ENCODE data around the gene TMEM129. TPM values are rescaled to one million over a fixed set of nuclear protein-coding genes. Genes with fewer than 3 reads are reported as not detected.

TMEM129 gene
- polyA plus RNA-seq, 1 experiment: 33.8 TPM

- CTCF ChIA-PET: interaction anchor here (0.6 to 11.5 kb wide), 12 partner anchors 9 to 372 kb away, joined by 3 to 167 read pairs (median 4); partner anchors contain the start of gene SLBP
- no peaks in the 10 kb centered on the region for H3K27me3 ChIP-seq (ENCODE audit: control insufficient read depth, insufficient read depth, low read length)
- H3K4me3 ChIP-seq (ENCODE audit: low read depth, low read length): no peak overlapping the region
- POLR2A ChIA-PET: no interaction called here
- TF ChIP-seq, protein P1, sequence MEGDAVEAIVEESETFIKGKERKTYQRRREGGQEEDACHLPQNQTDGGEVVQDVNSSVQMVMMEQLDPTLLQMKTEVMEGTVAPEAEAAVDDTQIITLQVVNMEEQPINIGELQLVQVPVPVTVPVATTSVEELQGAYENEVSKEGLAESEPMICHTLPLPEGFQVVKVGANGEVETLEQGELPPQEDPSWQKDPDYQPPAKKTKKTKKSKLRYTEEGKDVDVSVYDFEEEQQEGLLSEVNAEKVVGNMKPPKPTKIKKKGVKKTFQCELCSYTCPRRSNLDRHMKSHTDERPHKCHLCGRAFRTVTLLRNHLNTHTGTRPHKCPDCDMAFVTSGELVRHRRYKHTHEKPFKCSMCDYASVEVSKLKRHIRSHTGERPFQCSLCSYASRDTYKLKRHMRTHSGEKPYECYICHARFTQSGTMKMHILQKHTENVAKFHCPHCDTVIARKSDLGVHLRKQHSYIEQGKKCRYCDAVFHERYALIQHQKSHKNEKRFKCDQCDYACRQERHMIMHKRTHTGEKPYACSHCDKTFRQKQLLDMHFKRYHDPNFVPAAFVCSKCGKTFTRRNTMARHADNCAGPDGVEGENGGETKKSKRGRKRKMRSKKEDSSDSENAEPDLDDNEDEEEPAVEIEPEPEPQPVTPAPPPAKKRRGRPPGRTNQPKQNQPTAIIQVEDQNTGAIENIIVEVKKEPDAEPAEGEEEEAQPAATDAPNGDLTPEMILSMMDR (IDR thresholded peaks at IDR 0.05; ENCODE audit: insufficient read depth, low read depth, low read length): no peak
- H3K36me3 ChIP-seq (ENCODE audit: control insufficient read depth, insufficient read depth, low read length): peaks cover 9% of the 10 kb centered on the region
- no peak for DNase-seq (ENCODE audit: low read depth)
Measured at GRCh38 chr4:1727117-1728031, 6.3 kb upstream of the TMEM129 start.

DNA sequence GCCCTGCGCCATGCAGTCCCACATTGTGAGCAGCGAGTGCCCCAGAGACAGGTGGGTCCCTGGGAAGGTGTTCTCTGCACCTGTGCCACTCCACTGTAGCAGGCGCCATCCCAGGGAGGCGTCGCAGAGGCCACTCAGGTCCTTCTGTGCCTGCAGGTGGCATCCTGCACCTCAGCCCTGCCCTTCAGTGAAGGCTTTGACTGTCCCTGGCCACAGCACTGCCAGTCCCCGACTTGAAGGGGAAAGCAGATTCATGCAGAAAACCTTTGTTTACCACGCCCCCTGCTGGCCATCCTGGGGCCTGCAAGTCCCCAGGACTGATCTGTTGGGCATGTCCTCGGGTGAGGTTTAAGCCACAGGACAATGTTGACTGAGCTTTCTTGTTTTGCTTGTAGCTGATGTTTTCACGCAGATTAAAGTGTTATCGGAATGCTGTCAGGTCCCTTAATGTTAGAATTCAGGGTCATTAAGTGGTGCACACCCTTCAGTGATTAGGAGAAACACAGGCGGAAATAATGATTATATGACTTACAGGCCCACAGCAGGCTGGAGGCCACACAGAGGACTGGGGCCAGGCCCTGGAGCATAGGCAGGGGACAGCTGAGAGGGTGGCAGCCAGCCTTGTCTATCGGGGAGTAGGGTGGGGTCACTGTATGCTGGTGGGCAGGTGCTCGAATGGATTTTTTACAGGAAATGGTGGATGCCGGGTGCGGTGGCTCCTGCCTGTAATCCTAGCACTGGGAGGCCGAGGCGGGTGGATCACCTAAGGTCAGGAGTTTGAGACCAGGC lies 5.2 kb upstream of the TMEM129 start:
- H3K4me3 ChIP-seq (ENCODE audit: low read depth, low read length): no peak overlapping the region
- peaks cover 9% of the 10 kb centered on the region for H3K36me3 ChIP-seq (ENCODE audit: control insufficient read depth, insufficient read depth, low read length)
- H3K27me3 ChIP-seq (ENCODE audit: control insufficient read depth, insufficient read depth, low read length): no peaks in the 10 kb centered on the region
- TF ChIP-seq, protein P1 (IDR thresholded peaks at IDR 0.05; ENCODE audit: insufficient read depth, low read depth, low read length): peak; percentile 98
- DNase-seq (ENCODE audit: low read depth): no peak
- CTCF ChIA-PET: interaction anchor here (0.8 to 11.5 kb wide), 13 partner anchors 8 to 371 kb away, joined by 3 to 167 read pairs (median 5); partner anchors contain the start of gene SLBP
- POLR2A ChIA-PET: no interaction called here

GRCh38 chr4:1725521-1725920 lies 4.4 kb upstream of the TMEM129 start:
- no peak for DNase-seq (ENCODE audit: low read depth)
- Histone ChIP-seq H3K27me3 (ENCODE audit: control insufficient read depth, insufficient read depth, low read length) (no peaks in the 10 kb centered on the region), H3K36me3 (ENCODE audit: control insufficient read depth, insufficient read depth, low read length) (peaks cover 9% of the 10 kb centered on the region), H3K4me3 (ENCODE audit: low read depth, low read length) (no peak overlapping the region)
- TF ChIP-seq, protein P1 (IDR thresholded peaks at IDR 0.05; ENCODE audit: insufficient read depth, low read depth, low read length): no peak
- ChIA-PET POLR2A (no interaction called here), CTCF (interaction anchor here (0.6 to 11.5 kb wide), 6 partner anchors 9 to 372 kb away, joined by 3 to 167 read pairs (median 6); no protein-coding TSS in a partner anchor)

GRCh38 chr4:1723131-1723801 lies 2.1 kb upstream of the TMEM129 start:
- Histone ChIP-seq H3K36me3 (ENCODE audit: control insufficient read depth, insufficient read depth, low read length) (peaks cover 6% of the 10 kb centered on the region), H3K4me3 (ENCODE audit: low read depth, low read length) (no peak overlapping the region), H3K27me3 (ENCODE audit: control insufficient read depth, insufficient read depth, low read length) (no peaks in the 10 kb centered on the region)
- TF ChIP-seq, protein P1 (IDR thresholded peaks at IDR 0.05; ENCODE audit: insufficient read depth, low read depth, low read length): no peak
- POLR2A ChIA-PET: no interaction called here
- DNase-seq (ENCODE audit: low read depth): no peak
- CTCF ChIA-PET: interaction anchor here (0.9 to 11.5 kb wide), 3 partner anchors 9 to 367 kb away, joined by 3 to 167 read pairs (median 3); no protein-coding TSS in a partner anchor
